IMR-90 (cell line): Measurements from ENCODE around the gene MT1E. TPM values are rescaled to one million over a fixed set of nuclear protein-coding genes. Genes with fewer than 3 reads are reported as not detected.

Experiments used
- ATAC-seq: fragments of 200-7000 bp; cut with Tn5 transposase; 2 replicates; pipeline ENCODE4 v1.9.1; 2020; ENCODE audit warnings: low read depth, mild to moderate bottlenecking, moderate library complexity
- BruUV-seq: library from RNA; stranded (reverse); fragments of 400-500 nt; replicated peaks from 2 replicates; lab custom pipeline; 2021; lab: Mats Ljungman, UMichigan
- CTCF ChIA-PET: fragments of 300-600 bp; formaldehyde crosslinking; extraction: SDS; loops from one replicate; lab custom pipeline; 2021; ENCODE audit warnings: antibody characterized with exemption; lab: Yijun Ruan, JAX
- POLR2A ChIA-PET: fragments of 300-600 bp; sonication (Branson Sonifier 250); formaldehyde crosslinking; loops from one replicate; lab custom pipeline; 2022; ENCODE audit warnings: antibody characterized with exemption; ENCODE audit not compliant: unreplicated experiment; lab: Charles Lee
- DNase-seq: peaks from one replicate; pipeline ENCODE4 v3.0.0; 2013
- H2AFZ ChIP-seq: replicated peaks from 2 replicates; pipeline ENCODE3; 2013; ENCODE audit warnings: low read length, mild to moderate bottlenecking; ENCODE audit not compliant: poor library complexity
- H2AK5ac ChIP-seq: 2 replicates; pipeline ENCODE4 v1.6.1; 2013; ENCODE audit warnings: low read depth, low read length, inconsistent platforms
- H2AK9ac ChIP-seq: replicated peaks from 2 replicates; pipeline ENCODE3; 2013; ENCODE audit warnings: mild to moderate bottlenecking, low read depth, low read length, moderate library complexity; ENCODE audit not compliant: poor library complexity
- H2BK120ac ChIP-seq: 2 replicates; pipeline ENCODE4 v1.6.1; 2013; ENCODE audit warnings: low read depth, low read length, inconsistent platforms
- H2BK15ac ChIP-seq: 3 replicates; pipeline ENCODE4 v1.6.1; 2013; ENCODE audit warnings: low read depth, low read length, inconsistent platforms
- H2BK20ac ChIP-seq: 2 replicates; pipeline ENCODE4 v1.6.1; 2013; ENCODE audit warnings: low read depth, mild to moderate bottlenecking, inconsistent platforms, low read length, moderate library complexity
- H2BK5ac ChIP-seq: 2 replicates; pipeline ENCODE4 v1.6.1; 2013; ENCODE audit warnings: mild to moderate bottlenecking, low read depth, low read length, inconsistent platforms; ENCODE audit not compliant: poor library complexity, severe bottlenecking
- H3K14ac ChIP-seq: replicated peaks from 2 replicates; pipeline ENCODE4 v1.6.1; 2013; ENCODE audit warnings: low read depth, low read length, inconsistent platforms
- H3K18ac ChIP-seq: 2 replicates; pipeline ENCODE4 v1.6.1; 2013; ENCODE audit warnings: low read depth, low read length, control low read depth
- H3K23ac ChIP-seq: 2 replicates; pipeline ENCODE4 v1.6.1; 2013; ENCODE audit warnings: low read depth, low read length, inconsistent platforms
- H3K27ac ChIP-seq: 2 replicates; pipeline ENCODE4 v1.5.1; 2013; ENCODE audit warnings: mild to moderate bottlenecking, control low read depth, low read length; ENCODE audit not compliant: insufficient read depth
- H3K27me3 ChIP-seq: 2 replicates; pipeline ENCODE4 v1.6.1; 2013; ENCODE audit warnings: low read length; ENCODE audit not compliant: control insufficient read depth, insufficient read depth
- H3K36me3 ChIP-seq: 2 replicates; pipeline ENCODE4 v1.6.1; 2013; ENCODE audit warnings: low read length, mixed read lengths; ENCODE audit not compliant: control insufficient read depth, insufficient read depth
- H3K4ac ChIP-seq: 2 replicates; pipeline ENCODE4 v1.6.1; 2013; ENCODE audit warnings: low read depth, low read length, inconsistent platforms
- H3K4me1 ChIP-seq: 2 replicates; pipeline ENCODE4 v1.6.1; 2013; ENCODE audit warnings: low read length, mixed read lengths; ENCODE audit not compliant: control insufficient read depth, insufficient read depth
- H3K4me2 ChIP-seq: 2 replicates; pipeline ENCODE4 v1.6.1; 2013; ENCODE audit warnings: low read depth, mild to moderate bottlenecking, control low read depth, low read length, moderate library complexity
- H3K4me3 ChIP-seq: 2 replicates; pipeline ENCODE4 v1.5.1; 2013; ENCODE audit warnings: low read depth, mild to moderate bottlenecking, control low read depth, low read length, moderate library complexity; ENCODE audit not compliant: insufficient read depth
- H3K56ac ChIP-seq: 2 replicates; pipeline ENCODE4 v1.6.1; 2013; ENCODE audit warnings: low read length, inconsistent platforms; ENCODE audit not compliant: insufficient read depth; ENCODE audit errors: extremely low read depth
- H3K79me1 ChIP-seq, 2 experiments: 2 replicates each; pipeline ENCODE4 v1.6.1; 2013; ENCODE audit warnings: low read length in 2 of 2, inconsistent platforms in 1 of 2, low read depth in 1 of 2
- H3K9ac ChIP-seq: 2 replicates; pipeline ENCODE4 v1.6.1; 2013; ENCODE audit warnings: low read depth, low read length, control low read depth
- H3K9me1 ChIP-seq: 2 replicates; pipeline ENCODE4 v1.6.1; 2013; ENCODE audit warnings: low read length, inconsistent platforms; ENCODE audit not compliant: insufficient read depth
- H3K9me3 ChIP-seq: 2 replicates; pipeline ENCODE4 v1.6.1; 2013; ENCODE audit warnings: low read length; ENCODE audit not compliant: control insufficient read depth, insufficient read depth
- H4K20me1 ChIP-seq: 2 replicates; pipeline ENCODE4 v1.6.1; 2013; ENCODE audit warnings: low read length, inconsistent platforms; ENCODE audit not compliant: insufficient read depth
- H4K5ac ChIP-seq: 2 replicates; pipeline ENCODE4 v1.6.1; 2013; ENCODE audit warnings: mild to moderate bottlenecking, low read depth, low read length, control low read depth
- H4K8ac ChIP-seq, 2 experiments: 2 replicates each; pipeline ENCODE4 v1.6.1; 2013; ENCODE audit warnings: low read depth in 2 of 2, low read length in 2 of 2, control low read depth in 1 of 2, inconsistent platforms in 1 of 2
- H4K91ac ChIP-seq: 2 replicates; pipeline ENCODE4 v1.6.1; 2013; ENCODE audit warnings: low read depth, low read length, inconsistent platforms; ENCODE audit not compliant: insufficient read depth
- CTCF ChIP-seq: conservative IDR thresholded peaks from 2 replicates; pipeline ENCODE4 v1.5.1; 2012; ENCODE audit warnings: mild to moderate bottlenecking, low read depth, low read length, improper control_type of control experiment
- ELK1 ChIP-seq: fragments of 150-350 bp; IDR thresholded peaks from 2 replicates; pipeline ENCODE4 v1.6.1; 2016; ENCODE audit warnings: low read depth, mild to moderate bottlenecking, low read length, moderate library complexity, borderline replicate concordance
- FOS ChIP-seq: fragments of 150-350 bp; IDR thresholded peaks from 2 replicates; pipeline ENCODE4 v1.6.1; 2016; ENCODE audit warnings: low read depth, low read length
- MAFK ChIP-seq: IDR thresholded peaks from 2 replicates; pipeline ENCODE4 v1.6.1; 2012; ENCODE audit warnings: low read depth, low read length, improper control_type of control experiment
- MAZ ChIP-seq: IDR thresholded peaks from 2 replicates; pipeline ENCODE4 v1.6.1; 2012; ENCODE audit warnings: low read depth, mild to moderate bottlenecking, low read length, improper control_type of control experiment, moderate library complexity, borderline replicate concordance
- MXI1 ChIP-seq: IDR thresholded peaks from 2 replicates; pipeline ENCODE4 v1.6.1; 2012; ENCODE audit warnings: low read depth, mild to moderate bottlenecking, low read length, moderate library complexity, borderline replicate concordance
- POLR2A ChIP-seq: IDR thresholded peaks from 2 replicates; pipeline ENCODE4 v1.6.1; 2012; ENCODE audit warnings: mild to moderate bottlenecking, low read depth, low read length
- RCOR1 ChIP-seq: IDR thresholded peaks from 2 replicates; pipeline ENCODE4 v1.6.1; 2012; ENCODE audit warnings: mild to moderate bottlenecking, low read length, improper control_type of control experiment; ENCODE audit not compliant: insufficient replicate concordance
- USF2 ChIP-seq: fragments of 150-350 bp; IDR thresholded peaks from 2 replicates; pipeline ENCODE4 v1.6.1; 2017; ENCODE audit warnings: mild to moderate bottlenecking, antibody characterized with exemption, low read length, low read depth
- WGBS, 2 experiments: methylation state at CpG; one replicate each; pipeline versions ENCODE4 v1.1.5 to v1.1.7; 2013; ENCODE audit warnings: missing lambda C conversion rate in 2 of 2; ENCODE audit not compliant: insufficient read length in 1 of 2; ENCODE audit errors: extremely low coverage in 2 of 2; 5-methylcytosine and 5-hydroxymethylcytosine counted together
- dilution Hi-C: fragments of 300-500 bp; cut with HindIII; formaldehyde crosslinking; loops from one replicate; pipeline ENCODE4 v1.14.3; 2018; ENCODE audit warnings: low sequenced_read_pairs; ENCODE audit not compliant: unreplicated experiment
- in situ Hi-C: fragments of 300-500 bp; cut with MboI; formaldehyde crosslinking; loops from 3 replicates; pipeline ENCODE4 v1.14.3; 2019; ENCODE audit warnings: low sequenced_read_pairs, inconsistent platforms, mixed read lengths
- intact Hi-C: fragments of 100-400 bp; cut with micrococcal nuclease; formaldehyde crosslinking; loops from 2 replicates; pipeline ENCODE4 v1.10.0; 2022
- polyA plus RNA-seq, 3 experiments: library from polyadenylated mRNA; depleted of rRNA; stranded (reverse); fragments of >200 nt; gene quantifications; 2 replicates each; pipeline ENCODE4 v1.2.3, GENCODE V29; 2012; ENCODE audit warnings: low replicate concordance in 1 of 3
- total RNA-seq: library from RNA; depleted of rRNA; stranded (reverse); fragments of >200 nt; gene quantifications from 2 replicates; pipeline ENCODE4 v1.2.3, GENCODE V29; 2012

MT1E gene
- total and polyA plus RNA-seq, 2 of the 4 experiments (the other 2 are of a cell fraction) = 137 to 821 TPM

GRCh38 chr16:56649271-56649670, 23.7 kb downstream of the MT1E start:
- WGBS, 2 experiments = no CpG with 5 or more reads among the region's 2 CpGs
- Histone ChIP-seq H3K27ac (no peak overlapping the region), H2BK120ac (no peak overlapping the region), H4K8ac (no peak overlapping the region), H2BK5ac (no peak overlapping the region), H3K36me3 (no peaks in the 10 kb centered on the region), H3K9me1 (0 out of 2 replicates have a peak, but pooled peaks cover 3% of the 10 kb centered on the region), H4K5ac (no peak overlapping the region), H3K18ac (no peak overlapping the region), H2AK9ac (no peak overlapping the region), H4K20me1 (no peaks in the 10 kb centered on the region; the same call in 1 of the 2 replicates), H3K56ac (no peak overlapping the region), H3K9ac (no peak overlapping the region), H2BK20ac (no peak overlapping the region), H3K79me1 (no peaks in the 10 kb centered on the region), H3K4ac (no peak overlapping the region), H3K4me3 (no peak overlapping the region), H2AK5ac (no peak overlapping the region), H4K91ac (no peak overlapping the region), H3K9me3 (0 out of 2 replicates have a peak, but pooled peaks cover 2% of the 10 kb centered on the region), H3K4me1 (no peaks in the 10 kb centered on the region), H3K27me3 (peaks cover 84% of the 10 kb centered on the region), H3K23ac (no peak overlapping the region), H2AFZ (no peak overlapping the region), H3K4me2 (no peak overlapping the region), H3K14ac (no peak overlapping the region), H2BK15ac (no peak overlapping the region)
- ChIA-PET POLR2A (no interaction called here), CTCF (no interaction called here)
- ATAC-seq = no peak
- intact Hi-C loops (no loop called here), in situ Hi-C loops (no loop called here), dilution Hi-C loops (no loop called here)
- no peak for DNase-seq
- TF ChIP-seq RCOR1 (no peak), POLR2A (no peak), MAFK (no peak), MAZ (no peak), ELK1 (no peak), MXI1 (no peak), FOS (no peak), CTCF (no peak), USF2 (no peak)
- BruUV-seq = no TSS peak
